ENCODE measurements around the gene NOL11. TPM values are rescaled to one million over a fixed set of nuclear protein-coding genes. Genes with fewer than 3 reads are reported as not detected.

The NOL11 gene
- 105 and 118 TPM in 2 replicates for polyA plus RNA-seq (2011; rRNA removed)
- polyA plus RNA-seq (2012; cell fraction: cytosol; rRNA removed), result 29.8 and 30.0 TPM in 2 replicates
- 26.3 and 40.7 TPM in 2 replicates for polyA plus RNA-seq (2012; cell fraction: nucleus; rRNA removed)
- polyA plus RNA-seq (2017; fragmentation: RNase III; extraction: RNeasy Plus Mini Kit Qiagen cat#74134 plus additional on column Dnase treatment), result 79.6 to 94.0 TPM (median 93.8 TPM) in 3 replicates
- polyA minus RNA-seq (2011; rRNA and poly(A)+ RNA removed), result 48.4 and 76.4 TPM in 2 replicates

GRCh38 chr17:67717624-67718324 is at the start of gene NOL11:
Gene NOL11, plus strand, starts transcription at chr17:67717936. Its CDS starts 12 bp downstream, at chr17:67717948.
- DNase-seq (ENCODE audit: low read depth in 1 of 2, low spot score in 1 of 2) (peak; percentile 97 to 100), FAIRE-seq (peak; percentile 98), ATAC-seq (peak; percentile 99)
- peak within 1 kb of the TSS; percentile 73 for H3K4me3 ChIP-seq
- H3K9me3 ChIP-seq, result peaks cover 7% of the 10 kb centered on the region; the same call in 2 of the 3 replicates
- peak within 1 kb of the TSS; percentile 99 for H3K4me2 ChIP-seq
- H3K4me1 ChIP-seq, result peaks cover 17% of the 10 kb centered on the region
- POLR2A ChIA-PET, result interaction anchor here (0.5 to 1.2 kb wide), 8 partner anchors 8 to 110 kb away, joined by 3 to 8 read pairs (median 4); partner anchors contain the start of gene BPTF
- WGBS (ENCODE audit: missing lambda C conversion rate), result 2% methylated on average over 49 of the region's 49 CpGs
- CTCF ChIA-PET, result interaction anchor here (0.6 to 4.8 kb wide), 26 partner anchors 8 to 561 kb away, joined by 3 to 37 read pairs (median 4); partner anchors contain the start of gene BPTF
- H3K27ac ChIP-seq, result peak within 1 kb of the TSS; percentile 89 to 93
- TF ChIP-seq NR3C1 (IDR thresholded peaks at IDR 0.05) (no peak), JUN (IDR thresholded peaks at IDR 0.05) (peak; percentile 95), MAZ (IDR thresholded peaks at IDR 0.05; ENCODE audit: borderline replicate concordance, low read depth, low read length) (peak; percentile 78; the same call in 1 of the 2 replicates), POLR2AphosphoS2 (conservative IDR thresholded peaks at IDR 0.05; ENCODE audit: low read length) (no peak), HOXB13 (CRISPR knock-in tag; IDR thresholded peaks at IDR 0.05; ENCODE audit: low read depth) (no peak), CEBPB (IDR thresholded peaks at IDR 0.05) (peak; percentile 30 to 84; a peak in 1 of 4 replicates), EP300 (IDR thresholded peaks at IDR 0.05) (no peak), BCL3 (IDR thresholded peaks at IDR 0.05) (peak; percentile 98), ESRRA (IDR thresholded peaks at IDR 0.05; ENCODE audit: borderline replicate concordance, low read length) (no peak), KDM1A (IDR thresholded peaks at IDR 0.05; ENCODE audit: low read depth) (no peak), FOSL2 (IDR thresholded peaks at IDR 0.05) (no peak), FOSL2 (CRISPR knock-in tag; IDR thresholded peaks at IDR 0.05) (peak; percentile 15; the same call in 1 of the 2 replicates), GATA3 (IDR thresholded peaks at IDR 0.05; ENCODE audit: borderline replicate concordance) (peak; percentile 81), SREBF2 (IDR thresholded peaks at IDR 0.05) (no peak), HDAC2 (IDR thresholded peaks at IDR 0.05) (peak; percentile 93; the same call in 1 of the 2 replicates), KDM5A (IDR thresholded peaks at IDR 0.05) (peak; percentile 97), HMGXB4 (CRISPR knock-in tag; IDR thresholded peaks at IDR 0.05; ENCODE audit: borderline replicate concordance) (no peak), HES2 (IDR thresholded peaks at IDR 0.05) (no peak), MAX (IDR thresholded peaks at IDR 0.05) (peak; percentile 88), EHF (CRISPR knock-in tag; IDR thresholded peaks at IDR 0.05) (no peak), RCOR1 (IDR thresholded peaks at IDR 0.05; ENCODE audit: low read depth, low read length) (0 out of 2 replicates have a peak, but pooled peaks have one; percentile 1), E2F6 (IDR thresholded peaks at IDR 0.05; ENCODE audit: borderline replicate concordance, low read depth) (no peak; the same call in 1 of the 2 replicates), ZFP36 (IDR thresholded peaks at IDR 0.05; ENCODE audit: borderline replicate concordance, partially characterized antibody) (no peak), HOXA7 (CRISPR knock-in tag; IDR thresholded peaks at IDR 0.05) (no peak), ZC3H11A (IDR thresholded peaks at IDR 0.05) (no peak), FOSB (CRISPR knock-in tag; IDR thresholded peaks at IDR 0.05) (no peak), CHD4 (IDR thresholded peaks at IDR 0.05; ENCODE audit: borderline replicate concordance) (no peak), PHF8 (IDR thresholded peaks at IDR 0.05; ENCODE audit: borderline replicate concordance, low read depth) (peak; percentile 74), ELK1 (IDR thresholded peaks at IDR 0.05; ENCODE audit: low read depth, low read length) (no peak), SMC3 (IDR thresholded peaks at IDR 0.05) (peak; percentile 82), CTCF (IDR thresholded peaks at IDR 0.05) (peak; percentile 89), RFX5 (IDR thresholded peaks at IDR 0.05) (no peak), EHMT2 (IDR thresholded peaks at IDR 0.05; ENCODE audit: low read depth) (no peak), CHD2 (IDR thresholded peaks at IDR 0.05; ENCODE audit: low read length, partially characterized antibody) (peak; percentile 97)
